Gastroesophageal sphincter (tissue), 4 donors: Measurements from ENCODE around the gene HTR7. TPM values are rescaled to one million over a fixed set of nuclear protein-coding genes. Genes with fewer than 3 reads are reported as not detected.

Experiments used
- ATAC-seq: fragments of 150-250 bp; one replicate; pipeline ENCODE4 v1.9.1; 2016; ENCODE audit warnings: mild to moderate bottlenecking, moderate library complexity
- H3K27ac ChIP-seq, 4 donors: fragments of 200-600 bp; sonication (generic) in 3 of 4; 1 replicate in 3 of 4; 2 replicates in 1 of 4; pipeline ENCODE4 v1.5.1; 2016 to 2019
- H3K27me3 ChIP-seq: fragments of 200-600 bp; sonication (generic); one replicate; pipeline ENCODE4 v1.5.1; 2019
- H3K36me3 ChIP-seq, 2 donors: fragments of 200-600 bp; sonication (generic); one replicate each; pipeline ENCODE4 v1.5.1; 2019; ENCODE audit warnings: control low read depth in 1 of 2
- H3K4me1 ChIP-seq, 3 donors: fragments of 200-600 bp; sonication (generic); 1 replicate in 2 of 3; 2 replicates in 1 of 3; pipeline ENCODE4 v1.5.1; 2016 to 2019; ENCODE audit warnings: control low read depth in 2 of 3
- H3K4me3 ChIP-seq, 2 donors: fragments of 200-600 bp; sonication (generic); one replicate each; pipeline ENCODE4 v1.5.1; 2019; ENCODE audit warnings: mild to moderate bottlenecking in 1 of 2, moderate library complexity in 1 of 2
- H3K9me3 ChIP-seq, 3 donors: fragments of 200-600 bp; sonication (generic); one replicate each; pipeline ENCODE4 v1.5.1; 2017 to 2019; ENCODE audit warnings: control low read depth in 2 of 3
- CTCF ChIP-seq, 4 experiments: fragments of 200-600 bp in 2 of 4; fragments of 450-650 bp in 2 of 4; sonication (generic) in 1 of 4; IDR thresholded peaks; one replicate each; pipeline ENCODE4 v1.5.1; 2017 to 2019; ENCODE audit warnings: antibody characterized with exemption in 4 of 4, mild to moderate bottlenecking in 2 of 4, moderate library complexity in 2 of 4
- EP300 ChIP-seq: sonication (generic); formaldehyde crosslinking; IDR thresholded peaks from one replicate; pipeline ENCODE4 v1.6.1; 2017; ENCODE audit warnings: antibody characterized with exemption, mild to moderate bottlenecking
- POLR2A ChIP-seq, 2 donors: fragments of 450-650 bp; IDR thresholded peaks; one replicate each; pipeline ENCODE4 v1.6.1; 2017; ENCODE audit warnings: antibody characterized with exemption in 2 of 2, mild to moderate bottlenecking in 2 of 2, moderate library complexity in 1 of 2
- POLR2AphosphoS5 ChIP-seq: sonication (generic); formaldehyde crosslinking; IDR thresholded peaks from one replicate; pipeline ENCODE4 v1.6.1; 2017; ENCODE audit warnings: antibody characterized with exemption
- WGBS, 2 donors: methylation state at CpG; one replicate each; pipeline ENCODE4 v1.1.5; 2018; ENCODE audit warnings: low coverage in 1 of 2; 5-methylcytosine and 5-hydroxymethylcytosine counted together
- total RNA-seq, 4 donors: library from RNA; depleted of rRNA; stranded (reverse); fragments of >200 nt; gene quantifications; one replicate each; pipeline ENCODE4 v1.1.0, GENCODE V29; 2016

Gene HTR7
- total RNA-seq, 4 donors from 2014 or later, result 0.19 to 7.9 (median 0.41) TPM

DNA sequence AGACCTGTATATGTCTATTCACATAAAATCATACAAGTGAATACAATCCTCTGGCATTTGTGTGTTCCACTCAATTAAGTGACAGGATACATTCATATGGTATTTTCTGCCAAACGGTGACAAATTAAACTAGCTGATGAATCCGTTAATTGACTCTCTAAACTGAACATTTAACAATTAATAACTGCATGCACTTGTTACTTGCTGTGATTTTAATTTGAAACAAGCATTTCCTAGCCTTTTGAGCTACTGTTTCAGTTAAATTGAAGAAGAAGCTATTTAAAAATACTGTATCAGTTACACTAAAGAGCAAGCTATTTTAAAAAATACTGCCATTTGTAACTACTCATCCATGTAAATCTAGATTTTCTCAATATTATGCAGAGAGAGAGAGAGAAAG, 67.4 kb downstream of the HTR7 start:
- Histone ChIP-seq H3K4me1 (no peaks in the 10 kb centered on the region), H3K4me3 (no peak overlapping the region), H3K27me3 (no peaks in the 10 kb centered on the region), H3K27ac (no peak overlapping the region), H3K9me3 (no peaks in the 10 kb centered on the region), H3K36me3 (no peaks in the 10 kb centered on the region)
- 88 to 97% methylated on average over 2 of the region's 2 CpGs for WGBS, 2 donors
- ATAC-seq, result no peak
- TF ChIP-seq POLR2A (IDR thresholded peaks at IDR 0.05) (no peak), CTCF (IDR thresholded peaks at IDR 0.05) (no peak), EP300 (no peak), POLR2AphosphoS5 (no peak)

GRCh38 chr10:90788968-90789367, 68.9 kb downstream of the HTR7 start:
- Histone ChIP-seq H3K27ac (no peak overlapping the region), H3K36me3 (no peaks in the 10 kb centered on the region), H3K4me3 (no peak overlapping the region), H3K27me3 (no peaks in the 10 kb centered on the region), H3K4me1 (no peaks in the 10 kb centered on the region), H3K9me3 (no peaks in the 10 kb centered on the region)
- no peak for ATAC-seq
- 71 to 72% methylated on average over 1 to 3 of the region's 3 CpGs for WGBS, 2 donors
- TF ChIP-seq POLR2AphosphoS5 (no peak), POLR2A (IDR thresholded peaks at IDR 0.05) (no peak), CTCF (IDR thresholded peaks at IDR 0.05) (no peak), EP300 (no peak)

DNA sequence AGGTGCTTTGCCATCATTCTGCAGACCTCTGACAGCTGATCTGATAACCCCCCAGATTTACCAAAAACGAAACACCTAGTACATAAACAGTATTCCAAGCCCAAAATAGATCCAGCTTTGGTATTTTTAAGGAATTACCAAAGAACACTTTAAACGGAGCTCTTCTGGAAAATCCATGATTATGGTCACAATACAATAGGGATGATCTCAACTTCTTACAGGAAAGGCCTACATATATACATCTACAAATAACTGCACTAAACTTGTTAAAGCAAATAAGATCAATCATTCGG, 69.7 kb downstream of the HTR7 start:
- Histone ChIP-seq H3K36me3 (no peaks in the 10 kb centered on the region), H3K27me3 (no peaks in the 10 kb centered on the region), H3K27ac (no peak overlapping the region), H3K4me1 (no peaks in the 10 kb centered on the region), H3K9me3 (no peaks in the 10 kb centered on the region), H3K4me3 (no peak overlapping the region)
- TF ChIP-seq EP300, result no peak
- no peak for TF ChIP-seq CTCF (IDR thresholded peaks at IDR 0.05)
- TF ChIP-seq POLR2A (IDR thresholded peaks at IDR 0.05), result no peak
- TF ChIP-seq POLR2AphosphoS5, result no peak
- WGBS, 2 donors, result 47 to 66% methylated on average over 3 of the region's 3 CpGs
- no peak for ATAC-seq

- Histone ChIP-seq H3K27me3 (no peaks in the 10 kb centered on the region), H3K9me3 (no peaks in the 10 kb centered on the region), H3K27ac (no peak overlapping the region), H3K4me3 (no peak overlapping the region), H3K36me3 (no peaks in the 10 kb centered on the region), H3K4me1 (no peaks in the 10 kb centered on the region)
- ATAC-seq, result no peak
- 67 to 81% methylated on average over 5 to 9 of the region's 9 CpGs for WGBS, 2 donors
- TF ChIP-seq POLR2AphosphoS5, result no peak
- TF ChIP-seq CTCF (IDR thresholded peaks at IDR 0.05), result peak; percentile 28 to 61 (median 34)
Observed at GRCh38 chr10:90787393-90788198, 70.2 kb downstream of the HTR7 start.

GRCh38 chr10:90785782-90786181, 72.1 kb downstream of the HTR7 start:
- no peak for ATAC-seq
- H3K9me3 ChIP-seq, result no peaks in the 10 kb centered on the region
- 75 to 89% methylated on average over 3 to 4 of the region's 4 CpGs for WGBS, 2 donors
- H3K27ac ChIP-seq, result no peak overlapping the region
- H3K4me1 ChIP-seq, result no peaks in the 10 kb centered on the region
- TF ChIP-seq CTCF (IDR thresholded peaks at IDR 0.05), result no peak
- TF ChIP-seq POLR2A (IDR thresholded peaks at IDR 0.05), result no peak
- TF ChIP-seq EP300, result no peak
- TF ChIP-seq POLR2AphosphoS5, result no peak
- no peaks in the 10 kb centered on the region for H3K27me3 ChIP-seq
- no peak overlapping the region for H3K4me3 ChIP-seq
- no peaks in the 10 kb centered on the region for H3K36me3 ChIP-seq
